Measurements from ENCODE around the gene GBE1.
A peak's percentile ranks its signal among the peaks of the same experiment; 100 is the strongest.

Gene GBE1

GRCh38 chr3:81585056-81585455 is 176.4 kb downstream of the GBE1 start:
- H3K4me3 ChIP-seq (ENCODE audit: low read depth, low read length): no peak overlapping the region
- in situ Hi-C loops (cut with HindIII; ENCODE audit: low pct_ligation_motif_present, low sequenced_read_pairs): no loop called here
- no peak for TF ChIP-seq CTCF (IDR thresholded peaks at IDR 0.05; ENCODE audit: low read depth, low read length, missing control alignments)
- no peaks in the 10 kb centered on the region for H3K27me3 ChIP-seq (replicated peaks)
- DNase-seq: no peak
- H3K36me3 ChIP-seq (replicated peaks): no peaks in the 10 kb centered on the region
- H3K27ac ChIP-seq: no peak overlapping the region

- H3K27ac ChIP-seq: no peak overlapping the region
- TF ChIP-seq CTCF (IDR thresholded peaks at IDR 0.05; ENCODE audit: low read depth, low read length, missing control alignments): peak; percentile 90
- DNase-seq: peak; percentile 47
- no peaks in the 10 kb centered on the region for H3K36me3 ChIP-seq (replicated peaks)
- H3K4me3 ChIP-seq (ENCODE audit: low read depth, low read length): no peak overlapping the region
- in situ Hi-C loops (cut with HindIII; ENCODE audit: low pct_ligation_motif_present, low sequenced_read_pairs): no loop called here
- no peaks in the 10 kb centered on the region for H3K27me3 ChIP-seq (replicated peaks)
Observed at GRCh38 chr3:81581966-81582599, 179.4 kb downstream of the GBE1 start.

- Histone ChIP-seq H3K36me3 (replicated peaks) (no peaks in the 10 kb centered on the region), H3K27ac (no peak overlapping the region), H3K27me3 (replicated peaks) (no peaks in the 10 kb centered on the region), H3K4me3 (ENCODE audit: low read depth, low read length) (no peak overlapping the region)
- in situ Hi-C loops (cut with HindIII; ENCODE audit: low pct_ligation_motif_present, low sequenced_read_pairs): no loop called here
- DNase-seq: no peak
- TF ChIP-seq CTCF (IDR thresholded peaks at IDR 0.05; ENCODE audit: low read depth, low read length, missing control alignments): no peak
Observed at GRCh38 chr3:81580355-81580754, 181.1 kb downstream of the GBE1 start.

- no peaks in the 10 kb centered on the region for H3K36me3 ChIP-seq (replicated peaks)
- no peak overlapping the region for H3K27ac ChIP-seq
- H3K27me3 ChIP-seq (replicated peaks): no peaks in the 10 kb centered on the region
- H3K4me3 ChIP-seq (ENCODE audit: low read depth, low read length): no peak overlapping the region
- in situ Hi-C loops (cut with HindIII; ENCODE audit: low pct_ligation_motif_present, low sequenced_read_pairs): no loop called here
- TF ChIP-seq CTCF (IDR thresholded peaks at IDR 0.05; ENCODE audit: low read depth, low read length, missing control alignments): no peak
- DNase-seq: no peak
Observed at GRCh38 chr3:81579744-81580143, 181.7 kb downstream of the GBE1 start.

GRCh38 chr3:81572201-81572756 is 189.2 kb downstream of the GBE1 start:
- in situ Hi-C loops (cut with HindIII; ENCODE audit: low pct_ligation_motif_present, low sequenced_read_pairs): no loop called here

More at GRCh38 chr3:81572201-81572756, 189.2 kb downstream of the GBE1 start:
- Histone ChIP-seq H3K27ac (no peak overlapping the region), H3K27me3 (replicated peaks) (no peaks in the 10 kb centered on the region), H3K4me3 (ENCODE audit: low read depth, low read length) (no peak overlapping the region), H3K36me3 (replicated peaks) (no peaks in the 10 kb centered on the region)
- no peak for TF ChIP-seq CTCF (IDR thresholded peaks at IDR 0.05; ENCODE audit: low read depth, low read length, missing control alignments)
- DNase-seq: no peak
